HepG2 (cell line): ENCODE data around the gene CDX1. TPM values are rescaled to one million over a fixed set of nuclear protein-coding genes. Genes with fewer than 3 reads are reported as not detected.

ENCODE experiments used
- HNF4A ChIP-seq: sonication (generic); formaldehyde crosslinking; IDR thresholded peaks from 2 replicates; pipeline ENCODE4 v1.4.0; 2020; ENCODE audit warnings: missing genetic modification reagents
- KMT2A ChIP-seq: sonication (generic); formaldehyde crosslinking; IDR thresholded peaks from 2 replicates; pipeline ENCODE4 v1.4.0; 2020; ENCODE audit warnings: missing genetic modification reagents
- NFIC ChIP-seq: IDR thresholded peaks from 2 replicates; pipeline ENCODE4 v1.6.1; 2012; ENCODE audit warnings: mild to moderate bottlenecking, low read length, inconsistent platforms
- NFRKB ChIP-seq: fragments of 450-650 bp; IDR thresholded peaks from 2 replicates; pipeline ENCODE4 v1.6.1; 2017
- RXRA ChIP-seq: sonication (generic); formaldehyde crosslinking; IDR thresholded peaks from 2 replicates; pipeline ENCODE4 v1.5.1; 2020; ENCODE audit warnings: missing genetic modification reagents
- TEAD3 ChIP-seq: optimal IDR thresholded peaks from 2 replicates; pipeline ENCODE3; 2016; ENCODE audit warnings: borderline replicate concordance
- ZBTB38 ChIP-seq: sonication (generic); formaldehyde crosslinking; IDR thresholded peaks from 2 replicates; pipeline ENCODE4 v1.5.1; 2020; ENCODE audit warnings: mild to moderate bottlenecking, missing genetic modification reagents
- ZBTB7A ChIP-seq: sonication (generic); formaldehyde crosslinking; IDR thresholded peaks from 2 replicates; pipeline ENCODE4 v1.8.0; 2022; ENCODE audit warnings: mild to moderate bottlenecking, missing genetic modification reagents
- ZMYM4 ChIP-seq: sonication (generic); formaldehyde crosslinking; IDR thresholded peaks from 2 replicates; pipeline ENCODE4 v1.8.1; 2023; ENCODE audit warnings: mild to moderate bottlenecking, missing genetic modification reagents
- ZNF256 ChIP-seq: sonication (generic); formaldehyde crosslinking; conservative IDR thresholded peaks from 2 replicates; pipeline ENCODE4 v1.4.0; 2020; ENCODE audit warnings: missing genetic modification reagents
- ZNF335 ChIP-seq: sonication (generic); formaldehyde crosslinking; IDR thresholded peaks from 2 replicates; pipeline ENCODE4 v1.4.0; 2020; ENCODE audit warnings: missing genetic modification reagents
- ZNF558 ChIP-seq: sonication (generic); formaldehyde crosslinking; IDR thresholded peaks from 2 replicates; pipeline ENCODE4 v1.9.0; 2022; ENCODE audit warnings: mild to moderate bottlenecking, missing genetic modification reagents, borderline replicate concordance
- polyA plus RNA-seq, 8 experiments: library from polyadenylated mRNA; depleted of rRNA in 3 of 8; stranded (reverse) in 7 of 8; unstranded in 1 of 8; fragments of >200 nt; fragmentation: Illumina TruSeq in 4 of 8; extraction: Trizol in 4 of 8; gene quantifications; 2 replicates each; pipeline versions ENCODE4 v1.2.1 to v1.2.3, GENCODE V29; 2011 to 2016; ENCODE audit warnings: low read depth in 4 of 8, missing spikeins in 1 of 8, mixed read lengths in 1 of 8; ENCODE audit not compliant: insufficient read depth in 1 of 8
- total RNA-seq, 5 experiments: library from RNA; depleted of rRNA; stranded (reverse); fragments of >200 nt; fragmentation: Illumina TruSeq; extraction: Trizol; gene quantifications; 2 replicates each; pipeline ENCODE4 v1.2.3, GENCODE V29; 2016; ENCODE audit warnings: low read depth in 1 of 5
- TF ChIP-seq, protein P1 (sequence below), 2 experiments: sonication (generic) in 1 of 2; formaldehyde crosslinking in 1 of 2; IDR thresholded peaks; 2 replicates each; pipeline versions ENCODE4 v1.6.1 to v1.9.0; 2014 to 2022; ENCODE audit warnings: antibody characterized with exemption in 1 of 2, borderline replicate concordance in 1 of 2, inconsistent platforms in 1 of 2, low read depth in 1 of 2, missing genetic modification reagents in 1 of 2
- TF ChIP-seq, protein P2 (sequence below): fragments of 450-650 bp; IDR thresholded peaks from 2 replicates; pipeline ENCODE4 v1.6.1; 2016
- TF ChIP-seq, protein P3 (sequence below): sonication (generic); formaldehyde crosslinking; IDR thresholded peaks from 2 replicates; pipeline ENCODE4 v1.5.0; 2020; ENCODE audit warnings: mild to moderate bottlenecking, missing genetic modification reagents
- TF ChIP-seq, protein P4 (sequence below): sonication (generic); formaldehyde crosslinking; IDR thresholded peaks from 2 replicates; pipeline ENCODE4 v1.4.0; 2020; ENCODE audit warnings: mild to moderate bottlenecking, missing genetic modification reagents
- TF ChIP-seq, protein P5 (sequence below): sonication (generic); formaldehyde crosslinking; IDR thresholded peaks from 2 replicates; pipeline ENCODE4 v1.5.0; 2020; ENCODE audit warnings: mild to moderate bottlenecking, missing genetic modification reagents, borderline replicate concordance

The CDX1 gene
- total and polyA plus RNA-seq, 2 of the 13 experiments (the other 11 are each of a cell fraction or from before 2014, with no cell fraction given): not detected

DNA sequence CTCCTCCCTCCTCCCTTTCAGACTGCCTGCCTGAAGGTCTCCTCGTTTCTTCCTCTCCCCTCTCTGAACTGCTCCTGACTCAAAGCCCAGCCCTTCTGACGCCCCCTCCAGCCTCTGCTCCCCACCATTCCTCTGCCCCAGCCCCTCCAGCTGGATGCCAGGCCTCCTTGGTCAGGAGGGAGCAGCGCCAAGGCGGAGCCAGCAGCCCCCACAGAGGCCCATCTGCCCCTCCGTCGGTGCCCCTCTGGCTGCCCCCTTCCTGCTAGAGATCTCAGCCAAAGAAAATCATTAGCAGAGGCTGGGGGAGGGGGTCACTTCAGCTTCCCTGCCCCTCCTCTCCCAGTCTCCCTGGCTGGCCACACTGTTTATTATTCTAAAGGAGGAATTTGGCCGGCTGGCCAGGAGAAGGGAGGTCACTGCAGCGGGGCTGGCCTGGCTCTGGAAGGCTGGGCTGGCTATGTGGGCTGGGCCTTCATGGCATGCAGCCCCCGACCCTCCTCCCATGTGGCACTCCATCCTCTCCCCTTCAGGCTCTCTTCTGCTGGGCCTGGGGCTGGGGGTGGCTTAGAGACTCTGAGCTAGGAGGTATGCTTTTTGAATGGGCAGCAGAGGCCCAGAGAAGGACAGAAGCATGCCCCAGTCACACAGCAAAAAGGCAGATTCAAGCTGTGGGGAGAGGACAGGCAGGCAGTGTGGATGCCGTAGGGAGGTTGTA is 27.9 kb upstream of the CDX1 start (continued):
- TF ChIP-seq, protein P1, sequence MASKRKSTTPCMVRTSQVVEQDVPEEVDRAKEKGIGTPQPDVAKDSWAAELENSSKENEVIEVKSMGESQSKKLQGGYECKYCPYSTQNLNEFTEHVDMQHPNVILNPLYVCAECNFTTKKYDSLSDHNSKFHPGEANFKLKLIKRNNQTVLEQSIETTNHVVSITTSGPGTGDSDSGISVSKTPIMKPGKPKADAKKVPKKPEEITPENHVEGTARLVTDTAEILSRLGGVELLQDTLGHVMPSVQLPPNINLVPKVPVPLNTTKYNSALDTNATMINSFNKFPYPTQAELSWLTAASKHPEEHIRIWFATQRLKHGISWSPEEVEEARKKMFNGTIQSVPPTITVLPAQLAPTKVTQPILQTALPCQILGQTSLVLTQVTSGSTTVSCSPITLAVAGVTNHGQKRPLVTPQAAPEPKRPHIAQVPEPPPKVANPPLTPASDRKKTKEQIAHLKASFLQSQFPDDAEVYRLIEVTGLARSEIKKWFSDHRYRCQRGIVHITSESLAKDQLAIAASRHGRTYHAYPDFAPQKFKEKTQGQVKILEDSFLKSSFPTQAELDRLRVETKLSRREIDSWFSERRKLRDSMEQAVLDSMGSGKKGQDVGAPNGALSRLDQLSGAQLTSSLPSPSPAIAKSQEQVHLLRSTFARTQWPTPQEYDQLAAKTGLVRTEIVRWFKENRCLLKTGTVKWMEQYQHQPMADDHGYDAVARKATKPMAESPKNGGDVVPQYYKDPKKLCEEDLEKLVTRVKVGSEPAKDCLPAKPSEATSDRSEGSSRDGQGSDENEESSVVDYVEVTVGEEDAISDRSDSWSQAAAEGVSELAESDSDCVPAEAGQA (IDR thresholded peaks at IDR 0.05; ENCODE audit: low read depth): no peak
- TF ChIP-seq, protein P1 (CRISPR knock-in tag; IDR thresholded peaks at IDR 0.05; ENCODE audit: borderline replicate concordance): no peak
- TF ChIP-seq ZNF335 (no peak), ZNF558 (CRISPR knock-in tag) (no peak), ZNF256 (no peak), HNF4A (CRISPR knock-in tag) (peak; percentile 49), ZMYM4 (CRISPR knock-in tag) (0 out of 2 replicates have a peak, but pooled peaks have one; percentile 16), RXRA (CRISPR knock-in tag) (peak; percentile 71; the same call in 1 of the 2 replicates), ZBTB7A (CRISPR knock-in tag) (no peak), TEAD3 (CRISPR knock-in tag) (peak; percentile 75), KMT2A (CRISPR knock-in tag) (0 out of 2 replicates have a peak, but pooled peaks have one; percentile 43), NFIC (no peak), NFRKB (no peak), ZBTB38 (CRISPR knock-in tag) (peak; percentile 17; the same call in 1 of the 2 replicates)
- TF ChIP-seq, protein P2, sequence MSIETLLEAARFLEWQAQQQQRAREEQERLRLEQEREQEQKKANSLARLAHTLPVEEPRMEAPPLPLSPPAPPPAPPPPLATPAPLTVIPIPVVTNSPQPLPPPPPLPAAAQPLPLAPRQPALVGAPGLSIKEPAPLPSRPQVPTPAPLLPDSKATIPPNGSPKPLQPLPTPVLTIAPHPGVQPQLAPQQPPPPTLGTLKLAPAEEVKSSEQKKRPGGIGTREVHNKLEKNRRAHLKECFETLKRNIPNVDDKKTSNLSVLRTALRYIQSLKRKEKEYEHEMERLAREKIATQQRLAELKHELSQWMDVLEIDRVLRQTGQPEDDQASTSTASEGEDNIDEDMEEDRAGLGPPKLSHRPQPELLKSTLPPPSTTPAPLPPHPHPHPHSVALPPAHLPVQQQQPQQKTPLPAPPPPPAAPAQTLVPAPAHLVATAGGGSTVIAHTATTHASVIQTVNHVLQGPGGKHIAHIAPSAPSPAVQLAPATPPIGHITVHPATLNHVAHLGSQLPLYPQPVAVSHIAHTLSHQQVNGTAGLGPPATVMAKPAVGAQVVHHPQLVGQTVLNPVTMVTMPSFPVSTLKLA: no peak
- TF ChIP-seq, protein P3, sequence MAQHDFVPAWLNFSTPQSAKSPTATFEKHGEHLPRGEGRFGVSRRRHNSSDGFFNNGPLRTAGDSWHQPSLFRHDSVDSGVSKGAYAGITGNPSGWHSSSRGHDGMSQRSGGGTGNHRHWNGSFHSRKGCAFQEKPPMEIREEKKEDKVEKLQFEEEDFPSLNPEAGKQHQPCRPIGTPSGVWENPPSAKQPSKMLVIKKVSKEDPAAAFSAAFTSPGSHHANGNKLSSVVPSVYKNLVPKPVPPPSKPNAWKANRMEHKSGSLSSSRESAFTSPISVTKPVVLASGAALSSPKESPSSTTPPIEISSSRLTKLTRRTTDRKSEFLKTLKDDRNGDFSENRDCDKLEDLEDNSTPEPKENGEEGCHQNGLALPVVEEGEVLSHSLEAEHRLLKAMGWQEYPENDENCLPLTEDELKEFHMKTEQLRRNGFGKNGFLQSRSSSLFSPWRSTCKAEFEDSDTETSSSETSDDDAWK (CRISPR knock-in tag): no peak
- TF ChIP-seq, protein P4, sequence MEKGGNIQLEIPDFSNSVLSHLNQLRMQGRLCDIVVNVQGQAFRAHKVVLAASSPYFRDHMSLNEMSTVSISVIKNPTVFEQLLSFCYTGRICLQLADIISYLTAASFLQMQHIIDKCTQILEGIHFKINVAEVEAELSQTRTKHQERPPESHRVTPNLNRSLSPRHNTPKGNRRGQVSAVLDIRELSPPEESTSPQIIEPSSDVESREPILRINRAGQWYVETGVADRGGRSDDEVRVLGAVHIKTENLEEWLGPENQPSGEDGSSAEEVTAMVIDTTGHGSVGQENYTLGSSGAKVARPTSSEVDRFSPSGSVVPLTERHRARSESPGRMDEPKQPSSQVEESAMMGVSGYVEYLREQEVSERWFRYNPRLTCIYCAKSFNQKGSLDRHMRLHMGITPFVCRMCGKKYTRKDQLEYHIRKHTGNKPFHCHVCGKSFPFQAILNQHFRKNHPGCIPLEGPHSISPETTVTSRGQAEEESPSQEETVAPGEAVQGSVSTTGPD (CRISPR knock-in tag): no peak
- TF ChIP-seq, protein P5, sequence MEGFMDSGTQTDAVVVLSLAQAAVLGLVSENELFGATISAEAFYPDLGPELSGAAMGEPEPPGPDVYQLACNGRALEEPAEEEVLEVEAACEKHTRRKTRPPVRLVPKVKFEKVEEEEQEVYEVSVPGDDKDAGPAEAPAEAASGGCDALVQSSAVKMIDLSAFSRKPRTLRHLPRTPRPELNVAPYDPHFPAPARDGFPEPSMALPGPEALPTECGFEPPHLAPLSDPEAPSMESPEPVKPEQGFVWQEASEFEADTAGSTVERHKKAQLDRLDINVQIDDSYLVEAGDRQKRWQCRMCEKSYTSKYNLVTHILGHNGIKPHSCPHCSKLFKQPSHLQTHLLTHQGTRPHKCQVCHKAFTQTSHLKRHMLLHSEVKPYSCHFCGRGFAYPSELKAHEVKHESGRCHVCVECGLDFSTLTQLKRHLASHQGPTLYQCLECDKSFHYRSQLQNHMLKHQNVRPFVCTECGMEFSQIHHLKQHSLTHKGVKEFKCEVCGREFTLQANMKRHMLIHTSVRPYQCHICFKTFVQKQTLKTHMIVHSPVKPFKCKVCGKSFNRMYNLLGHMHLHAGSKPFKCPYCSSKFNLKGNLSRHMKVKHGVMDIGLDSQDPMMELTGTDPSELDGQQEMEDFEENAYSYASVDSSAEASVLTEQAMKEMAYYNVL: no peak
